Endothelial cell of umbilical vein (primary cell): ENCODE data around the gene C16orf87. TPM values are rescaled to one million over a fixed set of nuclear protein-coding genes. Genes with fewer than 3 reads are reported as not detected.

ENCODE experiments used
- BruUV-seq: library from RNA; stranded (reverse); fragments of 400-500 nt; replicated peaks from 2 replicates; lab custom pipeline; 2021; lab: Mats Ljungman, UMichigan
- CTCF ChIA-PET: fragments of 300-600, 350-600 bp; sonication (Branson Sonifier 250); formaldehyde crosslinking; loops from one replicate; lab custom pipeline; 2021; ENCODE audit warnings: antibody characterized with exemption, inconsistent platforms; lab: Charles Lee
- POLR2A ChIA-PET: fragments of 300-600, 350-600 bp; sonication (Branson Sonifier 250); formaldehyde crosslinking; loops from one replicate; lab custom pipeline; 2021; ENCODE audit warnings: antibody characterized with exemption, inconsistent platforms; lab: Charles Lee
- DNase-seq: peaks from one replicate; pipeline ENCODE4 v3.0.0-alpha.2; 2011; ENCODE audit warnings: low read depth, low spot score
- FAIRE-seq: peaks from 2 replicates; lab custom pipeline; 2011; peaks lifted over from hg19 to GRCh38; lab: Jason Lieb, UNC
- H2AFZ ChIP-seq: 2 replicates; pipeline ENCODE4 v1.6.0; 2012; ENCODE audit warnings: low read depth, low read length, control low read depth, inconsistent platforms
- H3K27ac ChIP-seq: 2 replicates; pipeline ENCODE4 v1.5.1; 2011; ENCODE audit warnings: low read depth, mild to moderate bottlenecking, control low read depth, low read length, moderate library complexity; ENCODE audit not compliant: insufficient read depth
- H3K27me3 ChIP-seq, 2 experiments: 2 replicates each; pipeline versions ENCODE4 v1.6.0 to v1.6.1; 2011; ENCODE audit warnings: low read length in 2 of 2, mixed read lengths in 1 of 2; ENCODE audit not compliant: control insufficient read depth in 2 of 2, insufficient read depth in 2 of 2
- H3K36me3 ChIP-seq, 2 experiments: 2 replicates in 1 of 2; 3 replicates in 1 of 2; pipeline ENCODE4 v1.5.1; 2011; ENCODE audit warnings: low read length in 2 of 2, mild to moderate bottlenecking in 1 of 2, moderate library complexity in 1 of 2; ENCODE audit not compliant: control insufficient read depth in 2 of 2, insufficient read depth in 2 of 2; ENCODE audit errors: extremely low read depth in 1 of 2
- H3K4me1 ChIP-seq: 3 replicates; pipeline ENCODE4 v1.5.1; 2011; ENCODE audit warnings: mild to moderate bottlenecking, low read length; ENCODE audit not compliant: control insufficient read depth, insufficient read depth; ENCODE audit errors: extremely low read depth
- H3K4me2 ChIP-seq: 2 replicates; pipeline ENCODE4 v1.6.1; 2011; ENCODE audit warnings: low read length, control low read depth, mixed read lengths; ENCODE audit not compliant: insufficient read depth
- H3K4me3 ChIP-seq, 3 experiments: fragments of 200-600 bp in 1 of 3; sonication (generic), shearing (Covaris generic) in 1 of 3; replicated peaks in 1 of 3; 2 replicates each; pipeline ENCODE4 v1.5.1; 2011 to 2016; ENCODE audit warnings: control low read depth in 3 of 3, low read length in 3 of 3, mild to moderate bottlenecking in 2 of 3, inconsistent platforms in 1 of 3, low read depth in 1 of 3, moderate library complexity in 1 of 3; ENCODE audit not compliant: insufficient read depth in 1 of 3
- H3K79me2 ChIP-seq: 2 replicates; pipeline ENCODE4 v1.6.0; 2012; ENCODE audit warnings: low read length, inconsistent platforms; ENCODE audit not compliant: control insufficient read depth, insufficient read depth
- H3K9ac ChIP-seq: replicated peaks from 2 replicates; pipeline ENCODE3; 2011; ENCODE audit warnings: low read length, control low read depth; ENCODE audit not compliant: insufficient read depth; ENCODE audit errors: extremely low read depth
- H3K9me1 ChIP-seq: replicated peaks from 3 replicates; pipeline ENCODE4 v1.6.0; 2011; ENCODE audit warnings: mild to moderate bottlenecking, low read length; ENCODE audit not compliant: control insufficient read depth, insufficient read depth; ENCODE audit errors: extremely low read depth
- H3K9me3 ChIP-seq: replicated peaks from 2 replicates; pipeline ENCODE4 v1.5.1; 2012; ENCODE audit warnings: low read length, inconsistent platforms; ENCODE audit not compliant: control insufficient read depth, insufficient read depth
- H4K20me1 ChIP-seq: replicated peaks from 2 replicates; pipeline ENCODE3; 2011; ENCODE audit warnings: mild to moderate bottlenecking, low read length; ENCODE audit not compliant: control insufficient read depth, insufficient read depth; ENCODE audit errors: extremely low read depth
- FOS ChIP-seq: IDR thresholded peaks from 2 replicates; pipeline ENCODE4 v1.6.1; 2011; ENCODE audit warnings: mild to moderate bottlenecking, low read length, moderate library complexity, borderline replicate concordance; ENCODE audit not compliant: insufficient read depth
- GATA2 ChIP-seq: IDR thresholded peaks from 2 replicates; pipeline ENCODE4 v1.7.0; 2011; ENCODE audit warnings: low read depth, mild to moderate bottlenecking, moderate library complexity, mixed read lengths, low read length; ENCODE audit not compliant: insufficient read length, insufficient read depth
- JUN ChIP-seq: IDR thresholded peaks from 2 replicates; pipeline ENCODE4 v1.6.1; 2011; ENCODE audit warnings: borderline replicate concordance, low read depth; ENCODE audit not compliant: insufficient read length, insufficient read depth
- MYC ChIP-seq: IDR thresholded peaks from one replicate; pipeline ENCODE4 v1.6.1; 2011; ENCODE audit warnings: mild to moderate bottlenecking, low read depth, low read length
- POLR2A ChIP-seq: IDR thresholded peaks from 2 replicates; pipeline ENCODE4 v1.6.1; 2012; ENCODE audit warnings: low read depth, mild to moderate bottlenecking, control low read depth, low read length
- POLR2AphosphoS5 ChIP-seq: IDR thresholded peaks from 2 replicates; pipeline ENCODE4 v1.6.1; 2012; ENCODE audit warnings: low read depth, mild to moderate bottlenecking, control low read depth, low read length, moderate library complexity; ENCODE audit not compliant: insufficient read depth
- dilution Hi-C: fragments of 300-500 bp; cut with MboI; formaldehyde crosslinking; loops from one replicate; pipeline ENCODE4 v1.15.0; 2019; ENCODE audit warnings: low sequenced_read_pairs; ENCODE audit not compliant: extremely low pct_ligation_motif_present
- intact Hi-C: fragments of 100-400 bp; cut with micrococcal nuclease; formaldehyde crosslinking; loops from one replicate; pipeline ENCODE4 v1.10.0; 2022
- polyA plus RNA-seq, 4 experiments: library from polyadenylated mRNA; depleted of rRNA in 3 of 4; stranded (reverse) in 3 of 4; unstranded in 1 of 4; fragments of >200 nt; gene quantifications; 2 replicates each; pipeline versions ENCODE4 v1.2.1 to v1.2.3, GENCODE V29; 2011 to 2012; ENCODE audit warnings: missing spikeins in 1 of 4
- total RNA-seq: library from RNA; stranded (reverse); gene quantifications from 2 replicates; pipeline ENCODE4 v1.2.3, GENCODE V29; 2021
- TF ChIP-seq, protein P1 (sequence below), 2 donors: IDR thresholded peaks; 1 replicate in 1 of 2; 2 replicates in 1 of 2; pipeline ENCODE4 v1.5.1; 2011; ENCODE audit warnings: low read length in 2 of 2, mild to moderate bottlenecking in 2 of 2, moderate library complexity in 2 of 2, control low read depth in 1 of 2, inconsistent platforms in 1 of 2, low read depth in 1 of 2; ENCODE audit not compliant: insufficient read depth in 1 of 2; ENCODE audit errors: extremely low read depth in 1 of 2
- TF ChIP-seq, protein P2 (sequence below): IDR thresholded peaks from 2 replicates; pipeline ENCODE4 v1.6.1; 2011; ENCODE audit not compliant: insufficient read depth, insufficient read length

Gene C16orf87
- total and polyA plus RNA-seq, 2 donors (not counting 3 experiments of a cell fraction or from before 2014, with no cell fraction given), result 2.4 to 8.5 TPM

DNA sequence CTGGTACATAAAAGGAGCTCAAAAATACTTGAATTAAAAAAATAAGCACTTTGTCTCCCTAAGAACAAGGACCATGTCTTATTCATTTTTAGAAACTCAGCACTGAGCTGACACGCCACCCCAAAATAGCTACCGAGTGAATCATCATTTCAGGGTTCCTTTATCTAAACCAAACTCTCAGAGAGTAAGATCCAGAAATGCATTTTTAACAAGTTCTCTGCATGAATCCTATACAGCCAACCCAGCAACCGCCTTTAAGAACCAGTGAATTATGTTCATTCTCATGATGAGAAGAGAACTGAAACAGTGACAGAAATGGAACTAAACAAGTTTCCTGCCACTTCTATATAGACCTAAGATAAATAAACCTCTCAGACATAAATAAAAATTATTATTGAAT, 8.7 kb downstream of the C16orf87 start:
- FAIRE-seq (no peak), DNase-seq (no peak)
- Histone ChIP-seq H3K9me3 (no peaks in the 10 kb centered on the region), H3K9me1 (no peaks in the 10 kb centered on the region), H3K4me1 (peaks cover 11% of the 10 kb centered on the region), H3K4me3 (no peak overlapping the region), H2AFZ (no peak overlapping the region), H3K79me2 (peaks cover 33% of the 10 kb centered on the region), H3K36me3 (no peaks in the 10 kb centered on the region), H4K20me1 (peaks cover 2% of the 10 kb centered on the region), H3K27ac (no peak overlapping the region), H3K4me2 (no peak overlapping the region), H3K9ac (no peak overlapping the region), H3K27me3 (no peaks in the 10 kb centered on the region)
- TF ChIP-seq, protein P1, sequence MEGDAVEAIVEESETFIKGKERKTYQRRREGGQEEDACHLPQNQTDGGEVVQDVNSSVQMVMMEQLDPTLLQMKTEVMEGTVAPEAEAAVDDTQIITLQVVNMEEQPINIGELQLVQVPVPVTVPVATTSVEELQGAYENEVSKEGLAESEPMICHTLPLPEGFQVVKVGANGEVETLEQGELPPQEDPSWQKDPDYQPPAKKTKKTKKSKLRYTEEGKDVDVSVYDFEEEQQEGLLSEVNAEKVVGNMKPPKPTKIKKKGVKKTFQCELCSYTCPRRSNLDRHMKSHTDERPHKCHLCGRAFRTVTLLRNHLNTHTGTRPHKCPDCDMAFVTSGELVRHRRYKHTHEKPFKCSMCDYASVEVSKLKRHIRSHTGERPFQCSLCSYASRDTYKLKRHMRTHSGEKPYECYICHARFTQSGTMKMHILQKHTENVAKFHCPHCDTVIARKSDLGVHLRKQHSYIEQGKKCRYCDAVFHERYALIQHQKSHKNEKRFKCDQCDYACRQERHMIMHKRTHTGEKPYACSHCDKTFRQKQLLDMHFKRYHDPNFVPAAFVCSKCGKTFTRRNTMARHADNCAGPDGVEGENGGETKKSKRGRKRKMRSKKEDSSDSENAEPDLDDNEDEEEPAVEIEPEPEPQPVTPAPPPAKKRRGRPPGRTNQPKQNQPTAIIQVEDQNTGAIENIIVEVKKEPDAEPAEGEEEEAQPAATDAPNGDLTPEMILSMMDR (IDR thresholded peaks at IDR 0.05; ENCODE audit: extremely low read depth in 1 of 2, insufficient read depth in 1 of 2, low read depth in 1 of 2, low read length in 2 of 2), result no peak
- no peak for TF ChIP-seq GATA2
- TF ChIP-seq MYC, result no peak
- no peak for TF ChIP-seq POLR2A
- TF ChIP-seq, protein P2, sequence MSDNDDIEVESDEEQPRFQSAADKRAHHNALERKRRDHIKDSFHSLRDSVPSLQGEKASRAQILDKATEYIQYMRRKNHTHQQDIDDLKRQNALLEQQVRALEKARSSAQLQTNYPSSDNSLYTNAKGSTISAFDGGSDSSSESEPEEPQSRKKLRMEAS, result no peak
- no peak for TF ChIP-seq JUN
- no peak for TF ChIP-seq POLR2AphosphoS5
- no peak for TF ChIP-seq FOS
- no TSS peak for BruUV-seq
- dilution Hi-C loops, result no loop called here
- intact Hi-C loops, result no loop called here
- POLR2A ChIA-PET, result no interaction called here
- CTCF ChIA-PET, result interaction anchor here (1.1 to 1.4 kb wide), 2 partner anchors 21 to 59 kb away, joined by 3 read pairs; no protein-coding TSS in a partner anchor
